ENCODE data around the gene ATPAF2.

The ATPAF2 gene

GRCh38 chr17:18025945-18026776 lies 12.8 kb downstream of the ATPAF2 start:
- Histone ChIP-seq H3K9me3 (ENCODE audit: control insufficient read depth, insufficient read depth, low read length) (no peaks in the 10 kb centered on the region), H3K4me1 (ENCODE audit: control insufficient read depth, low read length) (no peaks in the 10 kb centered on the region), H3K9me2 (replicated peaks; ENCODE audit: control insufficient read depth, low read length) (no peaks in the 10 kb centered on the region), H4K20me1 (ENCODE audit: control insufficient read depth, insufficient read depth, low read depth, low read length) (no peaks in the 10 kb centered on the region), H3K79me2 (ENCODE audit: control insufficient read depth, low read length) (peaks cover 9% of the 10 kb centered on the region), H3F3A (ENCODE audit: control insufficient read depth, insufficient read depth) (no peaks in the 10 kb centered on the region), H3K27ac (ENCODE audit: low read depth, low read length) (no peak overlapping the region), H3K4me2 (ENCODE audit: low read length) (no peak overlapping the region), H3K36me3 (ENCODE audit: control insufficient read depth, low read length) (peaks cover 21% of the 10 kb centered on the region), H3K27me3 (ENCODE audit: control insufficient read depth, low read length) (no peaks in the 10 kb centered on the region), H3K4me3 (ENCODE audit: low read length) (no peak overlapping the region)
- TF ChIP-seq CTCF (IDR thresholded peaks at IDR 0.05; ENCODE audit: low read depth, low read length, poor library complexity, severe bottlenecking): no peak
- TF ChIP-seq EZH2phosphoT487 (IDR thresholded peaks at IDR 0.05; ENCODE audit: borderline replicate concordance, low read length): no peak

GRCh38 chr17:18025241-18025944 lies 13.6 kb downstream of the ATPAF2 start:
- Histone ChIP-seq H3K9me3 (ENCODE audit: control insufficient read depth, insufficient read depth, low read length) (no peaks in the 10 kb centered on the region), H3K4me2 (ENCODE audit: low read length) (no peak overlapping the region), H4K20me1 (ENCODE audit: control insufficient read depth, insufficient read depth, low read depth, low read length) (no peaks in the 10 kb centered on the region), H3K4me1 (ENCODE audit: control insufficient read depth, low read length) (no peaks in the 10 kb centered on the region), H3K4me3 (ENCODE audit: low read length) (no peak overlapping the region), H3K27me3 (ENCODE audit: control insufficient read depth, low read length) (no peaks in the 10 kb centered on the region), H3F3A (ENCODE audit: control insufficient read depth, insufficient read depth) (no peaks in the 10 kb centered on the region), H3K79me2 (ENCODE audit: control insufficient read depth, low read length) (peaks cover 7% of the 10 kb centered on the region; the same call in 1 of the 2 replicates), H3K36me3 (ENCODE audit: control insufficient read depth, low read length) (peaks cover 22% of the 10 kb centered on the region), H3K27ac (ENCODE audit: low read depth, low read length) (no peak overlapping the region), H3K9me2 (replicated peaks; ENCODE audit: control insufficient read depth, low read length) (no peaks in the 10 kb centered on the region)
- no peak for TF ChIP-seq CTCF (IDR thresholded peaks at IDR 0.05; ENCODE audit: low read depth, low read length, poor library complexity, severe bottlenecking)

GRCh38 chr17:18021372-18021771 lies 17.6 kb downstream of the ATPAF2 start:
- Histone ChIP-seq H4K20me1 (ENCODE audit: control insufficient read depth, insufficient read depth, low read depth, low read length) (no peaks in the 10 kb centered on the region), H3K4me3 (ENCODE audit: low read length) (no peak overlapping the region), H3K36me3 (ENCODE audit: control insufficient read depth, low read length) (peaks cover 15% of the 10 kb centered on the region), H3K27ac (ENCODE audit: low read depth, low read length) (no peak overlapping the region), H3F3A (ENCODE audit: control insufficient read depth, insufficient read depth) (no peaks in the 10 kb centered on the region), H3K4me2 (ENCODE audit: low read length) (no peak overlapping the region), H3K79me2 (ENCODE audit: control insufficient read depth, low read length) (no peaks in the 10 kb centered on the region), H3K9me3 (ENCODE audit: control insufficient read depth, insufficient read depth, low read length) (no peaks in the 10 kb centered on the region), H3K27me3 (ENCODE audit: control insufficient read depth, low read length) (no peaks in the 10 kb centered on the region), H3K4me1 (ENCODE audit: control insufficient read depth, low read length) (no peaks in the 10 kb centered on the region), H3K9me2 (replicated peaks; ENCODE audit: control insufficient read depth, low read length) (no peaks in the 10 kb centered on the region)
- no peak for TF ChIP-seq CTCF (IDR thresholded peaks at IDR 0.05; ENCODE audit: low read depth, low read length, poor library complexity, severe bottlenecking)
- no peak for TF ChIP-seq EZH2phosphoT487 (IDR thresholded peaks at IDR 0.05; ENCODE audit: borderline replicate concordance, low read length)
